Measurements from ENCODE around the gene OLFML3.

DNA sequence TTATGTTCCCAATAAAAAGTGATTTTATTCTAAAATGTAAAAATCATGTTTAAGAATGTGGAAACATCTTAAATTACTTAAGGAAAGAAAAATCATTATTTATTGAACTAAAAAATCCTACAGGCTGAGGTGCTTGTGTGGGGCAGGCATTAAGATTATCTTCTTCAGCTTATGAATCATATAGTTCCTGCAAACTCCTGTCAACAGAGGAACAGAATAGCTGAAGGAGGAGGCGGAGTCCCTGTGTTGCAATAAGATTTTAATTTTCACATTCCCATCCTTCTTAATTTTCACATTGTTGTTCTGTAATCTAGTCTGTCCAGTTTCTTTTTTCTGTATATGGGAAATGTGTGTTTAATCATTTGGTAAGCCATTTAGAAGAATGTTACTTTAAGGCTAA is 20.6 kb upstream of the OLFML3 start:
- TF ChIP-seq POLR2A (IDR thresholded peaks at IDR 0.05) = no peak
- TF ChIP-seq, protein P1, sequence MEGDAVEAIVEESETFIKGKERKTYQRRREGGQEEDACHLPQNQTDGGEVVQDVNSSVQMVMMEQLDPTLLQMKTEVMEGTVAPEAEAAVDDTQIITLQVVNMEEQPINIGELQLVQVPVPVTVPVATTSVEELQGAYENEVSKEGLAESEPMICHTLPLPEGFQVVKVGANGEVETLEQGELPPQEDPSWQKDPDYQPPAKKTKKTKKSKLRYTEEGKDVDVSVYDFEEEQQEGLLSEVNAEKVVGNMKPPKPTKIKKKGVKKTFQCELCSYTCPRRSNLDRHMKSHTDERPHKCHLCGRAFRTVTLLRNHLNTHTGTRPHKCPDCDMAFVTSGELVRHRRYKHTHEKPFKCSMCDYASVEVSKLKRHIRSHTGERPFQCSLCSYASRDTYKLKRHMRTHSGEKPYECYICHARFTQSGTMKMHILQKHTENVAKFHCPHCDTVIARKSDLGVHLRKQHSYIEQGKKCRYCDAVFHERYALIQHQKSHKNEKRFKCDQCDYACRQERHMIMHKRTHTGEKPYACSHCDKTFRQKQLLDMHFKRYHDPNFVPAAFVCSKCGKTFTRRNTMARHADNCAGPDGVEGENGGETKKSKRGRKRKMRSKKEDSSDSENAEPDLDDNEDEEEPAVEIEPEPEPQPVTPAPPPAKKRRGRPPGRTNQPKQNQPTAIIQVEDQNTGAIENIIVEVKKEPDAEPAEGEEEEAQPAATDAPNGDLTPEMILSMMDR (IDR thresholded peaks at IDR 0.05) = no peak

Data from Peyer's patch (tissue), 4 donors.